ENCODE measurements around the gene ATP8A2.
"Not testable (repeated sequence)": the region's sequence is repeated elsewhere in the genome, so short reads cannot be mapped to it uniquely, and the experiment has no call there.

Gene ATP8A2

GRCh38 chr13:25762281-25762680 is 390.5 kb downstream of the ATP8A2 start:
- no peak for DNase-seq (ENCODE audit: low read depth in 1 of 2, low spot score in 1 of 2)

- no peak for DNase-seq (ENCODE audit: low read depth in 1 of 2, low spot score in 1 of 2)
Observed at GRCh38 chr13:25762795-25763377, 391.1 kb downstream of the ATP8A2 start.

- DNase-seq (ENCODE audit: low read depth in 1 of 2, low spot score in 1 of 2) = no peak
Observed at GRCh38 chr13:25764378-25764777, 392.6 kb downstream of the ATP8A2 start.

GRCh38 chr13:25765266-25765665 is 393.5 kb downstream of the ATP8A2 start:
- DNase-seq (ENCODE audit: low read depth in 1 of 2, low spot score in 1 of 2) = no peak

GRCh38 chr13:25766576-25766975 is 394.8 kb downstream of the ATP8A2 start:
- no peak for DNase-seq (ENCODE audit: low read depth in 1 of 2, low spot score in 1 of 2)

- no peak for DNase-seq (ENCODE audit: low read depth in 1 of 2, low spot score in 1 of 2)
Observed at GRCh38 chr13:25766991-25767390, 395.2 kb downstream of the ATP8A2 start.

GRCh38 chr13:25768376-25768775 is 396.6 kb downstream of the ATP8A2 start:
- DNase-seq (ENCODE audit: low read depth in 1 of 2, low spot score in 1 of 2) = no peak

- no peak for DNase-seq (ENCODE audit: low read depth in 1 of 2, low spot score in 1 of 2)
Observed at GRCh38 chr13:25768838-25769237, 397.1 kb downstream of the ATP8A2 start.

GRCh38 chr13:25770601-25771000 is 398.8 kb downstream of the ATP8A2 start:
- DNase-seq (ENCODE audit: low read depth in 1 of 2, low spot score in 1 of 2) = no peak

- DNase-seq (ENCODE audit: low read depth in 1 of 2, low spot score in 1 of 2) = no peak
Observed at GRCh38 chr13:25771202-25771601, 399.4 kb downstream of the ATP8A2 start.

- no peak for DNase-seq (ENCODE audit: low read depth in 1 of 2, low spot score in 1 of 2)
Observed at GRCh38 chr13:25771641-25772478, 400.1 kb downstream of the ATP8A2 start.

GRCh38 chr13:25772534-25772933 is 400.8 kb downstream of the ATP8A2 start:
- DNase-seq (ENCODE audit: low read depth in 1 of 2, low spot score in 1 of 2) = not testable (repeated sequence)

- not testable (repeated sequence) for DNase-seq (ENCODE audit: low read depth in 1 of 2, low spot score in 1 of 2)
Observed at GRCh38 chr13:25774056-25774455, 402.3 kb downstream of the ATP8A2 start.

- no peak for DNase-seq (ENCODE audit: low read depth in 1 of 2, low spot score in 1 of 2)
Observed at GRCh38 chr13:25775275-25775674, 403.5 kb downstream of the ATP8A2 start.

- no peak for DNase-seq (ENCODE audit: low read depth in 1 of 2, low spot score in 1 of 2)
Observed at GRCh38 chr13:25775986-25776385, 404.2 kb downstream of the ATP8A2 start.

- no peak for DNase-seq (ENCODE audit: low read depth in 1 of 2, low spot score in 1 of 2)
Observed at GRCh38 chr13:25776722-25777121, 404.9 kb downstream of the ATP8A2 start.

GRCh38 chr13:25777509-25777908 is 405.7 kb downstream of the ATP8A2 start:
- no peak for DNase-seq (ENCODE audit: low read depth in 1 of 2, low spot score in 1 of 2)

- no peak for DNase-seq (ENCODE audit: low read depth in 1 of 2, low spot score in 1 of 2)
Observed at GRCh38 chr13:25778365-25778764, 406.6 kb downstream of the ATP8A2 start.

GRCh38 chr13:25778808-25779305 is 407.1 kb downstream of the ATP8A2 start:
- no peak for DNase-seq (ENCODE audit: low read depth in 1 of 2, low spot score in 1 of 2)

- DNase-seq (ENCODE audit: low read depth in 1 of 2, low spot score in 1 of 2) = no peak
Observed at GRCh38 chr13:25783076-25783475, 411.3 kb downstream of the ATP8A2 start.

- DNase-seq (ENCODE audit: low read depth in 1 of 2, low spot score in 1 of 2) = no peak
Observed at GRCh38 chr13:25783601-25784024, 411.8 kb downstream of the ATP8A2 start.

- DNase-seq (ENCODE audit: low read depth in 1 of 2, low spot score in 1 of 2) = no peak
Observed at GRCh38 chr13:25784119-25784518, 412.3 kb downstream of the ATP8A2 start.

Measured in activated T-helper 1 cell treated with anti-CD3 and anti-CD28 coated beads, Interleukin-2, amount 50 U/mL, for 16 hours (primary cell).